Measurements from ENCODE around the gene HOGA1.

DNA sequence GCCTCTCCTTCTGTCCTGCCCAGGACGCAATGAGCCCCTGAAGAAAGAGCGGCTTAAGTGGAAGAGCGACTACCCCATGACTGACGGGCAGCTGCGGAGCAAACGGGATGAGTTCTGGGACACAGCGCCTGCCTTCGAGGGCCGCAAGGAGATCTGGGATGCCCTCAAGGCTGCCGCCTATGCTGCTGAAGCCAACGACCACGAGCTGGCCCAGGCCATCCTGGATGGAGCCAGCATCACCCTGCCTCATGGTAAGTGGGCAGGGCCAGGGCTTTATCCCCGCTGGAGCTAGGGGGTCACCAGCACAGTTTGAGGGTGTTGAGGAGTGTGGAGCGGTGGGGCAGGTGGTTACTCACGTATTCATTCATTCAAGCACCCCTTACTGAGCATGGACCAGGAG lies 16.3 kb upstream of the HOGA1 start:
- TF ChIP-seq POLR2AphosphoS5 (IDR thresholded peaks at IDR 0.05; ENCODE audit: insufficient read depth in 1 of 2, low read depth in 1 of 2) (no peak), POLR2A (IDR thresholded peaks at IDR 0.05) (no peak)
- TF ChIP-seq, protein P1, sequence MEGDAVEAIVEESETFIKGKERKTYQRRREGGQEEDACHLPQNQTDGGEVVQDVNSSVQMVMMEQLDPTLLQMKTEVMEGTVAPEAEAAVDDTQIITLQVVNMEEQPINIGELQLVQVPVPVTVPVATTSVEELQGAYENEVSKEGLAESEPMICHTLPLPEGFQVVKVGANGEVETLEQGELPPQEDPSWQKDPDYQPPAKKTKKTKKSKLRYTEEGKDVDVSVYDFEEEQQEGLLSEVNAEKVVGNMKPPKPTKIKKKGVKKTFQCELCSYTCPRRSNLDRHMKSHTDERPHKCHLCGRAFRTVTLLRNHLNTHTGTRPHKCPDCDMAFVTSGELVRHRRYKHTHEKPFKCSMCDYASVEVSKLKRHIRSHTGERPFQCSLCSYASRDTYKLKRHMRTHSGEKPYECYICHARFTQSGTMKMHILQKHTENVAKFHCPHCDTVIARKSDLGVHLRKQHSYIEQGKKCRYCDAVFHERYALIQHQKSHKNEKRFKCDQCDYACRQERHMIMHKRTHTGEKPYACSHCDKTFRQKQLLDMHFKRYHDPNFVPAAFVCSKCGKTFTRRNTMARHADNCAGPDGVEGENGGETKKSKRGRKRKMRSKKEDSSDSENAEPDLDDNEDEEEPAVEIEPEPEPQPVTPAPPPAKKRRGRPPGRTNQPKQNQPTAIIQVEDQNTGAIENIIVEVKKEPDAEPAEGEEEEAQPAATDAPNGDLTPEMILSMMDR (IDR thresholded peaks at IDR 0.05): no peak
